Effector CD8-positive, alpha-beta T cell (primary cell): ENCODE measurements around the gene CTIF.

Experiments
- DNase-seq: peaks from one replicate; lab custom pipeline; 2025; lab: John Stamatoyannopoulos, UW

Gene CTIF

GRCh38 chr18:48682768-48683167 is 143.9 kb downstream of the CTIF start:
- no peak for DNase-seq

GRCh38 chr18:48683197-48683596 is 144.4 kb downstream of the CTIF start:
- DNase-seq: no peak

- no peak for DNase-seq
Observed at GRCh38 chr18:48683661-48684060, 144.8 kb downstream of the CTIF start.

- no peak for DNase-seq
Observed at GRCh38 chr18:48687346-48688042, 148.7 kb downstream of the CTIF start.

- DNase-seq: no peak
Observed at GRCh38 chr18:48688961-48689360, 150.1 kb downstream of the CTIF start.

- no peak for DNase-seq
Observed at GRCh38 chr18:48689548-48689947, 150.7 kb downstream of the CTIF start.

GRCh38 chr18:48690494-48690893 is 151.7 kb downstream of the CTIF start:
- no peak for DNase-seq

GRCh38 chr18:48693006-48693405 is 154.2 kb downstream of the CTIF start:
- DNase-seq: no peak

- DNase-seq: no peak
Observed at GRCh38 chr18:48693625-48694262, 154.9 kb downstream of the CTIF start.

- DNase-seq: no peak
Observed at GRCh38 chr18:48694295-48694694, 155.5 kb downstream of the CTIF start.

GRCh38 chr18:48695671-48696070 is 156.8 kb downstream of the CTIF start:
- DNase-seq: no peak

- no peak for DNase-seq
Observed at GRCh38 chr18:48696218-48696617, 157.4 kb downstream of the CTIF start.

- DNase-seq: no peak
Observed at GRCh38 chr18:48697441-48697840, 158.6 kb downstream of the CTIF start.

GRCh38 chr18:48698707-48699106 is 159.9 kb downstream of the CTIF start:
- DNase-seq: no peak

GRCh38 chr18:48699761-48700160 is 160.9 kb downstream of the CTIF start:
- DNase-seq: no peak

- DNase-seq: no peak
Observed at GRCh38 chr18:48700446-48700845, 161.6 kb downstream of the CTIF start.

GRCh38 chr18:48702346-48703027 is 163.7 kb downstream of the CTIF start:
- no peak for DNase-seq

GRCh38 chr18:48703028-48703386 is 164.2 kb downstream of the CTIF start:
- DNase-seq: no peak

GRCh38 chr18:48703418-48703817 is 164.6 kb downstream of the CTIF start:
- no peak for DNase-seq

- DNase-seq: no peak
Observed at GRCh38 chr18:48705043-48705442, 166.2 kb downstream of the CTIF start.

- DNase-seq: no peak
Observed at GRCh38 chr18:48705531-48705930, 166.7 kb downstream of the CTIF start.

- no peak for DNase-seq
Observed at GRCh38 chr18:48706731-48707130, 167.9 kb downstream of the CTIF start.

GRCh38 chr18:48707636-48708296 is 168.9 kb downstream of the CTIF start:
- DNase-seq: no peak
